Uterus (tissue), 2 donors: ENCODE results near the gene CAMTA1.

Experiments used
- POLR2A ChIP-seq, 2 donors: fragments of 450-650 bp; IDR thresholded peaks; one replicate each; pipeline ENCODE4 v1.6.1; 2016; ENCODE audit warnings: antibody characterized with exemption in 2 of 2, mild to moderate bottlenecking in 1 of 2, moderate library complexity in 1 of 2
- TF ChIP-seq, protein P1 (sequence below), 4 experiments: fragments of 200-600 bp in 2 of 4; fragments of 450-650 bp in 2 of 4; sonication (generic) in 2 of 4; IDR thresholded peaks; one replicate each; pipeline ENCODE4 v1.5.1; 2016 to 2019; ENCODE audit warnings: antibody characterized with exemption in 4 of 4, mild to moderate bottlenecking in 2 of 4, moderate library complexity in 1 of 4

DNA sequence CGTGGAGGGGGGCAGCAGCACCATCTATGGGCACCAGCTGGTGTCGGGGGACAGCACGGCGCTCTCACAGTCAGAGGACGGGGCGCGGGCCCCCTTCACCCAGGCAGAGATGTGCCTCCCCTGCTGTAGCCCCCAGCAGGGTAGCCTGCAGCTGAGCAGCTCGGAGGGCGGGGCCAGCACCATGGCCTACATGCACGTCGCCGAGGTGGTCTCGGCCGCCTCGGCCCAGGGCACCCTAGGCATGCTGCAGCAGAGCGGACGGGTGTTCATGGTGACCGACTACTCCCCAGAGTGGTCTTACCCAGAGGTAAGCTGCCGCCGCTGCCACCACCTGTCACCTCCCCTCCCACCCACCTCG, 879.6 kb downstream of the CAMTA1 start:
- TF ChIP-seq, protein P1, sequence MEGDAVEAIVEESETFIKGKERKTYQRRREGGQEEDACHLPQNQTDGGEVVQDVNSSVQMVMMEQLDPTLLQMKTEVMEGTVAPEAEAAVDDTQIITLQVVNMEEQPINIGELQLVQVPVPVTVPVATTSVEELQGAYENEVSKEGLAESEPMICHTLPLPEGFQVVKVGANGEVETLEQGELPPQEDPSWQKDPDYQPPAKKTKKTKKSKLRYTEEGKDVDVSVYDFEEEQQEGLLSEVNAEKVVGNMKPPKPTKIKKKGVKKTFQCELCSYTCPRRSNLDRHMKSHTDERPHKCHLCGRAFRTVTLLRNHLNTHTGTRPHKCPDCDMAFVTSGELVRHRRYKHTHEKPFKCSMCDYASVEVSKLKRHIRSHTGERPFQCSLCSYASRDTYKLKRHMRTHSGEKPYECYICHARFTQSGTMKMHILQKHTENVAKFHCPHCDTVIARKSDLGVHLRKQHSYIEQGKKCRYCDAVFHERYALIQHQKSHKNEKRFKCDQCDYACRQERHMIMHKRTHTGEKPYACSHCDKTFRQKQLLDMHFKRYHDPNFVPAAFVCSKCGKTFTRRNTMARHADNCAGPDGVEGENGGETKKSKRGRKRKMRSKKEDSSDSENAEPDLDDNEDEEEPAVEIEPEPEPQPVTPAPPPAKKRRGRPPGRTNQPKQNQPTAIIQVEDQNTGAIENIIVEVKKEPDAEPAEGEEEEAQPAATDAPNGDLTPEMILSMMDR (IDR thresholded peaks at IDR 0.05) = no peak
- TF ChIP-seq POLR2A (IDR thresholded peaks at IDR 0.05) = no peak
